HG03442 (cell line): Measurements from ENCODE around the gene HES6.

Experiments
- ATAC-seq: cut with Tn5 transposase; IDR thresholded peaks from one replicate; pipeline ENCODE4 v1.9.1; 2021; ENCODE audit warnings: mild to moderate bottlenecking, moderate library complexity; ENCODE audit not compliant: unreplicated experiment

HES6 gene

DNA sequence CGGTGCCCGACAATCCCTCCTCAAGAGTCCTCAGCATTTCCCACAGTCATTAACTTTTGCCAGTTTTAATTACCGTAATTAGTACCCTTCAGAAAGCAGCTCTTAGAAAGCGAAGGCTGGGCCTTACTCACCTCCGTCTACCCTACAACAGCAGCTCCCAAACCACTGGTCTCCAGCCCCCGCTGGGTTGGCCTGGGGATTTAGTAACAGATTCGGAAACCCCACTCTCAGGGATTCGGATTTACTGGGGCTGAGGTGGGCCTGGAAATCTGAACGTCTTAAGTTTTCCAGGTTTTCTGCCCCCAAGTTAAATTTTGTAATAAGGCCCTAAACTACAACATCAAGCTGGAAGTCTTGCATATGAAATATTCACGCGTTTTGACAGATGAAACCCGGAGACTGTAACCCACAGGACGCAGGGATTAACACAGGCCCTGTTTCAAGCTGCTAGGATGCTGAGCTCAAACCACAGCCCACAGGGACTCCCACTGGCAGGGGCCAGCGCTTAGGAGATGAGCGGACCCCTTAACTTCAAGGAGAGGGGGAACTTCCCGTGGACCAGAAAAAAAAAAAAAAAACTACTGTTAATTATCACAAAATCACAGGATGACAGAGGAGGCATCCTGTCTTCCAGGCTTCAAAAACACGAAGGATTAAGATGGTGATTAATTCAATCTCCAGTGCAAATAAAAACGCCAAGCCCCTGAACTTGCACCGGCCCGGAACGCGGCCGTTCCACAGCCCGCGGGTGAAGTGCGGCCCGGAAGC is 37.3 kb downstream of the HES6 start:
- ATAC-seq: no peak

DNA sequence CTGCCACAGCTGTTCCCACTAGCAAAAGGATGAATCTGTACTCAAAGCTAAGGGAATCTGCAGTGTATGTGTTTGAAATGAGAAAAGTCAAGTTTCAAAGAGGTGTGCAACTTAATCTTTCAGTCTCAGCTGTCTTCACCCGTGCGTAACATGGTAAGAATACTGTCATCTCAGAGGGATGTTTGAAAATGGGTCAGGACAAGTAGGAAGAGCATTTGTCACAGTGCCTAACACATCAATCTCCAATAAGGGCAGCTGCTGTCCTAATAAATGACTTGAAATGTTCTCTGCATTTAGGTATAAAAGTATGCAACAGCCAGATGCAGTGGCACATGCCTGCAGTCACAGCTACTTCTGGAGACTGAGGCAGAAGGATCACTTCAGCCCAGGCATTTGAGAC is 49.4 kb downstream of the HES6 start:
- ATAC-seq: no peak
